ENCODE data around the gene SLC12A5.

SLC12A5 gene

GRCh38 chr20:46013322-46013828, 15.6 kb upstream of the SLC12A5 start:
- TF ChIP-seq CTCF (IDR thresholded peaks at IDR 0.05; ENCODE audit: low read depth, low read length, missing control alignments) = no peak
- H3K4me3 ChIP-seq (ENCODE audit: low read depth, low read length) = no peak overlapping the region
- DNase-seq (ENCODE audit: low read depth) = no peak

- TF ChIP-seq CTCF (IDR thresholded peaks at IDR 0.05; ENCODE audit: low read depth, low read length, missing control alignments) = peak; percentile 72
- H3K4me3 ChIP-seq (ENCODE audit: low read depth, low read length) = no peak overlapping the region
- no peak for DNase-seq (ENCODE audit: low read depth)
Observed at GRCh38 chr20:46013829-46014516, 15.0 kb upstream of the SLC12A5 start.

- no peak for DNase-seq (ENCODE audit: low read depth)
- no peak for TF ChIP-seq CTCF (IDR thresholded peaks at IDR 0.05; ENCODE audit: low read depth, low read length, missing control alignments)
- no peak overlapping the region for H3K4me3 ChIP-seq (ENCODE audit: low read depth, low read length)
Observed at GRCh38 chr20:46014517-46015396, 14.3 kb upstream of the SLC12A5 start.

DNA sequence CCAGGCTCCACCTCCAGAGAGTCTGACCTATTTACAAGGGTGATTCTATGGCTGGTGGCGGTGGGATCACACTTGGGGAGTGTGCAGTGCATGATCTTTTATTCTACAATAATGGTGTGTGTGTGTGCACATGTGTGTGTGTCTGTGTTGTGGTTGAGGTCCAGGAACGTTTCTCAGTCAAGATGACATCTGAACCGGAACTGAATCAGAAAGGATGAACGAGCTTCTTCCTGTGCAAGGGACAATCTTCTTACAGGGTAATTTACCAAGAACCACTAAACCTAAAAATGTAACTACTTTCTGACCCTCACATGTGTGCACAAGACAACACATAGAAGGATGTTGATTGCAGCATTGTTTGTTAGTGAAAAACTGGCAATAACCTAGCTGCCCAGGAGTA, 11.7 kb upstream of the SLC12A5 start:
- TF ChIP-seq CTCF (IDR thresholded peaks at IDR 0.05; ENCODE audit: low read depth, low read length, missing control alignments) = no peak
- DNase-seq (ENCODE audit: low read depth) = no peak
- no peak overlapping the region for H3K4me3 ChIP-seq (ENCODE audit: low read depth, low read length)

- H3K4me3 ChIP-seq (ENCODE audit: low read depth, low read length) = no peak overlapping the region
- TF ChIP-seq CTCF (IDR thresholded peaks at IDR 0.05; ENCODE audit: low read depth, low read length, missing control alignments) = no peak
- no peak for DNase-seq (ENCODE audit: low read depth)
Observed at GRCh38 chr20:46018112-46018511, 10.9 kb upstream of the SLC12A5 start.

DNA sequence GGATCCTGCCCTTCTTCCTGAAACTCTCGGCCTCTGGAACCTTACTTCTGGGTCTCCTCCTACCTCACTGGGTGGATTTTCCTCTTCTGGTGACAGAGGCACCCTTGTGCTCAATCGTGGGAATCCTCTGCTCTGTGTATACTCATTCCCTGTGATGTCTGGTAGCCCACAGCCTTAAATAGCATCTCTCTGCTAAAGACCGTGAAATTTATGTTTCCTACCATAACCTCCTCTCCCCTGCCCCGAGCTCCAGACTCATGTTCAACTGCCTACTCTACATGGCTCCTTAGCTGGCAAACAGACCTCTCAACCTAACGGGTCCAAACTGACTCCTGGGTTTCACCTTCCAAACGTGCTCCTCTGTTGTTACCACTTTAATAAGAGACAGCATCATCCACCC, 10.4 kb upstream of the SLC12A5 start:
- DNase-seq (ENCODE audit: low read depth) = no peak
- no peak for TF ChIP-seq CTCF (IDR thresholded peaks at IDR 0.05; ENCODE audit: low read depth, low read length, missing control alignments)
- H3K4me3 ChIP-seq (ENCODE audit: low read depth, low read length) = no peak overlapping the region
